Measurements from ENCODE around the gene SPEM1. TPM values are rescaled to one million over a fixed set of nuclear protein-coding genes. Genes with fewer than 3 reads are reported as not detected.

SPEM1 gene
- total RNA-seq, 1 donor from 2014 or later: not detected

- DNase-seq (ENCODE audit: low spot score): no peak
Observed at GRCh38 chr17:7398612-7399011, 21.5 kb upstream of the SPEM1 start.

DNA sequence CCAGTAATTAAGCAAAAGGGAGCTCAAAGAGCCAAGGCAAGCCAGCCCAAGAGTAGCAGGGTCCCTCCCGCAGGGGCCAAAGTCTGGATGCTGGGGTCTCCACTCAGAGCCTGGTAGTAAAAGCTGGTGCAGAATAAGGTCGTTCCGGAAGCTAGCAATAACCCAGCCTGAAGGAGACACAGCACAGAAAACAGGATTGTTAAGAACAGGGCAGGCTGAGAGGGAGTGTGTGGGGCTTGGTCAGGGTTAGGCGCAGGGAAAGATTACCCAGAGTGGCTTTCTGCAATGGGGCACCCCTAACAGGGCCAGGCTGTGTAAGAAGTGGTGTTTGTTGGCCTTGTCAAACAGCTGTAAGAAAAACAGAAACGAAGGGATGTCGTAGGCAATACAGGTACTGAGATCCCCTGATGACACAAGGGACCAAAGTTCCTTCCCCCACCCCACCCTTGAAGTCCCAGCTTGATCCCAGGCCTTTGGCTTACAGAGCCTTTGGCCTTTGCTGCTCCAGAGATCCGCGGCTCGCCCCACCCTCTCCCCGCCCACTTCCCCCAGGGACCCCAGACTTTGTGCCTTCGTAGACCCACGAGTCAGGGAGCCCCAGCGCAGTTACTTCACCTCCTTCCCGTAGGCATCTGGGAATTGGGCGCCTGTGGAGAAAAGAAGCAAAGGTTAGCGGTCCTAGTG is 16.9 kb upstream of the SPEM1 start:
- DNase-seq (ENCODE audit: low spot score): no peak

GRCh38 chr17:7403727-7403976 is 16.5 kb upstream of the SPEM1 start:
- DNase-seq (ENCODE audit: low spot score): peak; percentile 65

DNA sequence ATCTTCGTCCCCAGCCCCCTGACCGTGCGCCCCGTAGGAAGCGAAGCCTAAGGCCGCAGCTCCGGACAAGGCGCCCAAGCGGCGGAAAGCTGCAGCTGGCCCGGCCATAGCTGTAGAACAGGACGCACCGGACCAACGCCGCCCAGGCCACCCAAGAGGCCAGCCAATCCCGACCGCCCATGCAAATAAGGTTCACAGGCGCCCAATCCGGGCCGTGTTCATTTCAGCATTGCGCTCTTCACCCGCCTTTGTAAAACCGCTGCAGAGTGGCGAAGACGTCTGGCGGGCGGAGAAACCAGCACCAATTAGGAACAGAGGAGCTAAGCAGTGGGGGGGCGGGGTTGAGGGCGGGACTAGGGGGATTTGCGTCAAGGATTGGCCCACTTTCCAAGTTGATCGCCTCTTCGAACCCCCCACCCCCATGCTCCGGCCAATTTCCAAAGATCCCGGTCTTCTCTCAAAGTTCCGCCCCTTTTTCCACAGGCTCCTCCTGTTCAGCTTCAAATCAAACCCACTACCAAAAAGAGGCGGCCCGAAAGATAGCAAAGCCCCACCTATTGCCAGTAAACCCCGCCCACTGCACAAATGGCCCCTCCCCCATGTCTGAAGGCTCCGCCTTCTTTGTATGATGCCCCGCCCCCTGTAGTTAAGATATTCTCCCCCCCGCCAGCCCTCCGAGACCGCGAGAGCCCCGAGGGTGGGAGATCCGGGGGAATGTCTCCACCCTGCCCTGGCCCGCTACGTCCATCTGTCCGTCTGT is 16.0 kb upstream of the SPEM1 start, which contains the start of gene TMEM256:
TMEM256 (minus strand) TSS at position 121 of the 760 bp plus-strand sequence; CDS start at position 108, 13 bp downstream.
- peak; percentile 98 for DNase-seq (ENCODE audit: low spot score)

DNA sequence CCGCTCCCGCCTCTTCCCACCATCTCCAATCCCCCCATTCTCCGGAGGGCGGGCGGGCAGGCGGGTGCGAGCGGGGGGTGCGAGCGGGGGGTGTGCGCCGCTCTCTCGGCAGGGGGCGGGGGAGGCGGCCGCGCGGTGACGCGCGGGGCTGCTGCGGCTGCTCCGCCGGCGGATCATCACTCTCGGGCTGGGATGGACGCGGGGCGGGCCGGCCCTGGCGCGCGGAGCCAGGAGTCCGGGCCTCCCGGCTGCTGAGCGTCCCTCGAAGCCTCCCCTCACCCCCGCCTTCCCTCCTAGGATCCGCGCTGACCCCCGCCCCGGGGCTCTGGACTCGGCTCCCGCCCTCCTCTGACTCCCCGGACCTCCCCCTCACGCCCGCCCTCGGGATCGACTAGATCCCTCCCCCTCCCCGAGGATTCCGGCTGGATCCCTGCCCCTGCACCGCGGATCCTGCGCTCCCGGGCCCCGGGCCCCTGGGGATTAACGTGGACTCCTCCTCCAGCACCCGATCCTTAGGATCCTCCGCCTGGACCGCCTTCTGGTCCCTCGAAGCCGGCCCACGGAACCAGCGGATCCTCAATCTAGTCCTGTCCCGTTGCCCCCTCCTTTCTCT is 15.3 kb upstream of the SPEM1 start:
- DNase-seq (ENCODE audit: low spot score): peak; percentile 66

GRCh38 chr17:7405350-7406234 is 14.5 kb upstream of the SPEM1 start:
- no peak for DNase-seq (ENCODE audit: low spot score)

DNA sequence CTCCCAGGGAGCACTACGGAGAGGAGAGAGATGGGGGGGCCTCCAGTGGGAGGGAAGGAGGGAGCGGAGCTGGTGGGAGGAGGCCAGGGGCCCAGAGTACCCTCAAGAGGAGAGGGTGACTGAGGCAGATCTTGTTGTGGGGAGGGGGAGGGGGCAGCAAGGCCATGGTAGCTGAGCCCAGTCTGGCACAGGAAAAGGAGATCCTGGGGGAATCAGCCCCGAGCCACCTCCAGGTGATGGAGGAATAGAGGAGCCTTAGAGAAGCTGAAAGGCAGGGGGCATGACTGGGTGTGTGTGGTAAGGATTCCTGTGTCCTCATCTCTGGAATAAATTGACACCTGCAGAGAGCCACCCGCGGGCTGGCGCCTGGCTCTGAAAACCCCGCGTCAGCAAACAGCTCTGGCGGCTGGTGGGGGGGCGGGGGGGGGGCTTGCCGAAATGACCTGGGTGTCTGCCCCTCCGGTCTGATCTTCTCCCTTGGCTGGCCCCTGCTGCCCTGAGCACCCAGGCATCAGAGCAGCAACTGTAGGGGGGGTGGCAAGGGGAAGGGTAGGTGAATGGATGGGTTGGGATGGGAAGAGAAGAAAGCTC is 13.8 kb upstream of the SPEM1 start:
- no peak for DNase-seq (ENCODE audit: low spot score)

DNA sequence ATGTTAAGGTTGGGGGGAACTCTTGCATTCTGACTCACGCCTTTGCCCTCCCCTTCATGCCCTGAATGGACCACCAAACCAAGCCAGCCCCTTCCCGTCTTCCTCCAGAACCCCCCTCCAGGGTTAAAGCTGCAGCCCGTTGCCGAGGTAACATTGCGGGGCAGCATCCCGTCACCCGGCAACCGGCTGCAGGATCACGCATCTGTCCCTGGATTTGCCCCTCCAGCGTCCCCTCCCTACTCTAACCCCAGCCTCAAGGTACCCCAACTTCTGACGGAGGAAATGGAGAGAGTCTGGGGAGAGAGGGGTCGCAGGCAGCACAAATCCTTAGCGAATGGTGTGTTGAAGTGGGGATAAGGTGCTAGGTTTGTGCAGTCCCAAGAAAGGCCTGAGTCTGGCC is 13.0 kb upstream of the SPEM1 start:
- no peak for DNase-seq (ENCODE audit: low spot score)

DNA sequence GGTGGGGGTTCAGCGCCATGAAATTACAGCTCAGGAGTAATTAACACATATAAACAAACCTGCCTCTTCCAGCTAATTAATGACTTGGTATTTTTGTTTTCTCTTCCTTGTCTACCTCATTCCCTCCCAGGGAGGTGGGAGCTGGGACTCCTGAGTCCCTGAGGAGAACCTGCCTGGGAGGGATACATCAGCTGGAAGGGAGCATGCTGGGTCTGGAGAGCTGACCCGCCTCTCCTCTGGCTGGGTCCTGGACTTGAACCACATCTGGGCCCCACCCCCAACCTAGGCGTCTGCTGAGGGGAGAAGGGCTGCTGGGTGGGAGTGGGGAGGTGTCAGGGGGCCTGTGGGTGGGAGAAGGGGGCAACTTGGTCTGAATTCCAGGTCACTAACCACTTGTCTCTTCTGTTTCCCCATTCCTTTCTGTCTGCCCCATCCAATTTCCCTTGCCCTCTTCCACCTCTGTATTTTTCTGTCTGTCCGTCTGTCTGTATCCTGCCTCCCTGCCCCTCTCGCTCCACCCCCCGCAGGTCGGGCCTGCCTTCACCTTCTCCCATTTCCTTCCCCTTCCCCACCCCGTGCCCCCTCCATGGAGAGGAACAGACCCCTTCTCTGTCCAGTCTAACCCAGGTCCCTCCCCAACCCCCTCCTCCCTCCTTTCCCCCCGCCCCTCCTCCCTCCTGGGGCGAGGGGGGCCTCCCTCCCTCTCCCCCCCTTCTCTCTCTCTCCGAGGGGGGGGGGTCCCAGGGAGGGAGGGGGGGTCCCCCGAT is 12.5 kb upstream of the SPEM1 start, which contains the start of gene NLGN2:
NLGN2 (plus strand) TSS at position 361 of the 767 bp plus-strand sequence. CDS start 411 bp downstream, outside the sequence.
- DNase-seq (ENCODE audit: low spot score): no peak

- no peak for DNase-seq (ENCODE audit: low spot score)
Observed at GRCh38 chr17:7408252-7408727, 11.8 kb upstream of the SPEM1 start.

DNA sequence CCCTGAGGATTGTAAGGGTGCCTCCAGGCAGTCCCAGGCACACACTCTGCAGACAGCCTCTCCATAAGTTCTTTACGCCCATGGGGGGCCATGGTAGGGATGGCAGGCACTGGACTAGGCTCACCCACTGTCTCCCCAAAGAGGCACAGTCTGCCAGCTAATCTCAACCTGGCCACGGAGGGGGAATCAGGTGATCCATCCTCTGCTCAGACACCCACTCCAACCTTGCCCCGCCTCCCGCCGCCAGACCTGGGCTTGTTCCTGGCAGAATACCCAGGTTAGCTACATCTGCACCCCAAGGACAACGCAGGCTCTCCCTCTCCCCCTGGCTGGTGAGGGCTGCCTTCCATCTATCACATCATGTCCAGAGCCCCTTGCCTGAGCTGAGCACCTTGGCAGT is 11.3 kb upstream of the SPEM1 start:
- no peak for DNase-seq (ENCODE audit: low spot score)

GRCh38 chr17:7409716-7410115 is 10.4 kb upstream of the SPEM1 start:
- DNase-seq (ENCODE audit: low spot score): no peak

- DNase-seq (ENCODE audit: low spot score): no peak
Observed at GRCh38 chr17:7410634-7411426, 9.3 kb upstream of the SPEM1 start.

DNA sequence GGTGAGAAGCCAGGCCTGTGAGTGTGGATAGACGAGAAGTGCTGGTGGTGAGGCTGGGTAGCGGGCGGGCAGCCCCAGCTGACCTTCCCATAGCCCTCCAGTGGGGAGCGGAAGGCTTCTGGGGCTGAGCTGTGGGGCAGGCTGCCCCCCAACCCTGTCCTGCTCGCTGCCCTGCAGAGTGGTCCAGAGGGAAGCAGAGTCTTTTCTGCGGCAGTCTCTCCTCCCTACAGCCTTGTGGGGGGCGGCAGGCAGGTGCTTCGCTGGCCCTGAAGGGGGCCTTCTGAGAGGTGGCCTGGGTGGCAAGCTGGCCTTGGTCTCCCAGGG is 8.7 kb upstream of the SPEM1 start:
- no peak for DNase-seq (ENCODE audit: low spot score)

DNA sequence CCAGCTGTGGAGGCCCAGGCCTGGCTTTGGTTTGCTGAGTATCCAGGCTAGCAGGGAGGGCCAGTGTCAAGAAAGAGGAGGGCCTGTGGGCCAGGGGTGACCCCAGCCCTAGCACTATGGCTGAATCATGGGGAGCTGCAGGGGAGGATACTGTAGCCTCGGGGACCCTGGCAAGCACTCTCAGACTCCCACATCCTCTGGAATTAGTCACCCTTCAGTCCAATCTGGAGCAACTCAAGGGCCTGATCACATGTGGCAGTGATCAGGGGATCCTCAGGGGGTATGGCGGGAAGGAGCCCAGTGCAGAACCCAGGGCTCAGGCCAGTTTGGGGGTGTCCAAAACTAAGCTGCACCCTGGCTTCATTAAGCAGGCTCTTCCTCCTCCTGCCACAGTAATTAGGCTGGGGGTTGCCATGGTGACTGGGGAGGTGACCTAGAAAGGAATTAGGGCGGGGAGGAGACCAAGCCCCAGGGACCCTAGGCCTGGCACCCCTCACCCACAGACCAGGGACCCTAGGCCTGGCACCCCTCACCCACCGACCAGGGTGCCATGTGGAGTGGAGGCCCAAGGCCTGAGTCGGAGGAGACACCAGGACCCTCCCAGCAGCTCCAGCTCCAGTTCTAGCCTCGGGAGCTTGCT is 6.7 kb upstream of the SPEM1 start:
- no peak for DNase-seq (ENCODE audit: low spot score)

GRCh38 chr17:7414837-7415236 is 5.3 kb upstream of the SPEM1 start:
- DNase-seq (ENCODE audit: low spot score): no peak

DNA sequence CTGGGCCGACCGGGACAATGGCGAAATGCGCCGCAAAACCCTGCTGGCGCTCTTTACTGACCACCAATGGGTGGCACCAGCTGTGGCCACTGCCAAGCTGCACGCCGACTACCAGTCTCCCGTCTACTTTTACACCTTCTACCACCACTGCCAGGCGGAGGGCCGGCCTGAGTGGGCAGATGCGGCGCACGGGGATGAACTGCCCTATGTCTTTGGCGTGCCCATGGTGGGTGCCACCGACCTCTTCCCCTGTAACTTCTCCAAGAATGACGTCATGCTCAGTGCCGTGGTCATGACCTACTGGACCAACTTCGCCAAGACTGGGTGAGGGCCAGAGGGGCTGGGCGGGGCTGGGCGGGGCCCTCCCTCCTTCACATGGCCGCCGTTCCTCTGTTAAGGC is 4.3 kb upstream of the SPEM1 start:
- no peak for DNase-seq (ENCODE audit: low spot score)

DNA sequence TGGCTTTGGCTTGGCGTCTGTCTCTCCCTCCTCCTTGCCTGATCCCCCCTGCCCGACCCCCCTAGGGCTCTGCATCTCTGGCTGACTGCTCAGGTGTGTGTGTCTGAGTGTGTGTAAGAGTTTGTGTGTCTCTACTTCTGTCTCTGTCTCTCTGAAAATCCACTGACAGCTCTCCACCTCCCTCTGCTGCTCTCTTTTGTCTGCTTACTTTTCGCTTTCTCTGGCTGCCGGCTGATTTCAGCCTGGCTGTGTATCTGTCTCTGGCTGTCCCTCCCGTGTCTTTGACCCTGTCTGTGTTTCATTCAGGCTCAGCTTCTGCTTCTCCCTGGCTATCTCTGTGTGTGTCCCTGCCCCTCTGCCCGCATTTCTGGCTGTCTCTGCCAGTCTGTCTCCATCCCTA is 3.8 kb upstream of the SPEM1 start:
- DNase-seq (ENCODE audit: low spot score): no peak

GRCh38 chr17:7417056-7417655 is 3.0 kb upstream of the SPEM1 start:
- DNase-seq (ENCODE audit: low spot score): no peak

Measured in ureter (tissue), 1 donor.